Endothelial cell of umbilical vein (primary cell): ENCODE results near the gene PDE3A. TPM values are rescaled to one million over a fixed set of nuclear protein-coding genes. Genes with fewer than 3 reads are reported as not detected.

Experiments
- BruUV-seq: library from RNA; stranded (reverse); fragments of 400-500 nt; replicated peaks from 2 replicates; lab custom pipeline; 2021; lab: Mats Ljungman, UMichigan
- CTCF ChIA-PET: fragments of 300-600, 350-600 bp; sonication (Branson Sonifier 250); formaldehyde crosslinking; loops from one replicate; lab custom pipeline; 2021; ENCODE audit warnings: antibody characterized with exemption, inconsistent platforms; lab: Charles Lee
- POLR2A ChIA-PET: fragments of 300-600, 350-600 bp; sonication (Branson Sonifier 250); formaldehyde crosslinking; loops from one replicate; lab custom pipeline; 2021; ENCODE audit warnings: antibody characterized with exemption, inconsistent platforms; lab: Charles Lee
- DNase-seq: peaks from one replicate; pipeline ENCODE4 v3.0.0-alpha.2; 2011; ENCODE audit warnings: low read depth, low spot score
- FAIRE-seq: peaks from 2 replicates; lab custom pipeline; 2011; peaks lifted over from hg19 to GRCh38; lab: Jason Lieb, UNC
- H2AFZ ChIP-seq: 2 replicates; pipeline ENCODE4 v1.6.0; 2012; ENCODE audit warnings: low read depth, low read length, control low read depth, inconsistent platforms
- H3K27ac ChIP-seq: 2 replicates; pipeline ENCODE4 v1.5.1; 2011; ENCODE audit warnings: low read depth, mild to moderate bottlenecking, control low read depth, low read length, moderate library complexity; ENCODE audit not compliant: insufficient read depth
- H3K27me3 ChIP-seq, 2 experiments: 2 replicates each; pipeline versions ENCODE4 v1.6.0 to v1.6.1; 2011; ENCODE audit warnings: low read length in 2 of 2, mixed read lengths in 1 of 2; ENCODE audit not compliant: control insufficient read depth in 2 of 2, insufficient read depth in 2 of 2
- H3K36me3 ChIP-seq, 2 experiments: 2 replicates in 1 of 2; 3 replicates in 1 of 2; pipeline ENCODE4 v1.5.1; 2011; ENCODE audit warnings: low read length in 2 of 2, mild to moderate bottlenecking in 1 of 2, moderate library complexity in 1 of 2; ENCODE audit not compliant: control insufficient read depth in 2 of 2, insufficient read depth in 2 of 2; ENCODE audit errors: extremely low read depth in 1 of 2
- H3K4me1 ChIP-seq: 3 replicates; pipeline ENCODE4 v1.5.1; 2011; ENCODE audit warnings: mild to moderate bottlenecking, low read length; ENCODE audit not compliant: control insufficient read depth, insufficient read depth; ENCODE audit errors: extremely low read depth
- H3K4me2 ChIP-seq: 2 replicates; pipeline ENCODE4 v1.6.1; 2011; ENCODE audit warnings: low read length, control low read depth, mixed read lengths; ENCODE audit not compliant: insufficient read depth
- H3K4me3 ChIP-seq, 3 experiments: fragments of 200-600 bp in 1 of 3; sonication (generic), shearing (Covaris generic) in 1 of 3; replicated peaks in 1 of 3; 2 replicates each; pipeline ENCODE4 v1.5.1; 2011 to 2016; ENCODE audit warnings: control low read depth in 3 of 3, low read length in 3 of 3, mild to moderate bottlenecking in 2 of 3, inconsistent platforms in 1 of 3, low read depth in 1 of 3, moderate library complexity in 1 of 3; ENCODE audit not compliant: insufficient read depth in 1 of 3
- H3K79me2 ChIP-seq: 2 replicates; pipeline ENCODE4 v1.6.0; 2012; ENCODE audit warnings: low read length, inconsistent platforms; ENCODE audit not compliant: control insufficient read depth, insufficient read depth
- H3K9ac ChIP-seq: replicated peaks from 2 replicates; pipeline ENCODE3; 2011; ENCODE audit warnings: low read length, control low read depth; ENCODE audit not compliant: insufficient read depth; ENCODE audit errors: extremely low read depth
- H3K9me1 ChIP-seq: replicated peaks from 3 replicates; pipeline ENCODE4 v1.6.0; 2011; ENCODE audit warnings: mild to moderate bottlenecking, low read length; ENCODE audit not compliant: control insufficient read depth, insufficient read depth; ENCODE audit errors: extremely low read depth
- H3K9me3 ChIP-seq: replicated peaks from 2 replicates; pipeline ENCODE4 v1.5.1; 2012; ENCODE audit warnings: low read length, inconsistent platforms; ENCODE audit not compliant: control insufficient read depth, insufficient read depth
- H4K20me1 ChIP-seq: replicated peaks from 2 replicates; pipeline ENCODE3; 2011; ENCODE audit warnings: mild to moderate bottlenecking, low read length; ENCODE audit not compliant: control insufficient read depth, insufficient read depth; ENCODE audit errors: extremely low read depth
- CTCF ChIP-seq, 2 donors: IDR thresholded peaks; 1 replicate in 1 of 2; 2 replicates in 1 of 2; pipeline ENCODE4 v1.5.1; 2011; ENCODE audit warnings: low read length in 2 of 2, mild to moderate bottlenecking in 2 of 2, moderate library complexity in 2 of 2, control low read depth in 1 of 2, inconsistent platforms in 1 of 2, low read depth in 1 of 2; ENCODE audit not compliant: insufficient read depth in 1 of 2; ENCODE audit errors: extremely low read depth in 1 of 2
- EZH2 ChIP-seq: IDR thresholded peaks from 2 replicates; pipeline ENCODE4 v1.6.1; 2012; ENCODE audit warnings: borderline replicate concordance, low read depth, mild to moderate bottlenecking, moderate library complexity, low read length, inconsistent platforms; ENCODE audit not compliant: severe bottlenecking
- FOS ChIP-seq: IDR thresholded peaks from 2 replicates; pipeline ENCODE4 v1.6.1; 2011; ENCODE audit warnings: mild to moderate bottlenecking, low read length, moderate library complexity, borderline replicate concordance; ENCODE audit not compliant: insufficient read depth
- JUN ChIP-seq: IDR thresholded peaks from 2 replicates; pipeline ENCODE4 v1.6.1; 2011; ENCODE audit warnings: borderline replicate concordance, low read depth; ENCODE audit not compliant: insufficient read length, insufficient read depth
- POLR2AphosphoS5 ChIP-seq: IDR thresholded peaks from 2 replicates; pipeline ENCODE4 v1.6.1; 2012; ENCODE audit warnings: low read depth, mild to moderate bottlenecking, control low read depth, low read length, moderate library complexity; ENCODE audit not compliant: insufficient read depth
- dilution Hi-C: fragments of 300-500 bp; cut with MboI; formaldehyde crosslinking; loops from one replicate; pipeline ENCODE4 v1.15.0; 2019; ENCODE audit warnings: low sequenced_read_pairs; ENCODE audit not compliant: extremely low pct_ligation_motif_present
- intact Hi-C: fragments of 100-400 bp; cut with micrococcal nuclease; formaldehyde crosslinking; loops from one replicate; pipeline ENCODE4 v1.10.0; 2022
- polyA plus RNA-seq, 4 experiments: library from polyadenylated mRNA; depleted of rRNA in 3 of 4; stranded (reverse) in 3 of 4; unstranded in 1 of 4; fragments of >200 nt; gene quantifications; 2 replicates each; pipeline versions ENCODE4 v1.2.1 to v1.2.3, GENCODE V29; 2011 to 2012; ENCODE audit warnings: missing spikeins in 1 of 4
- total RNA-seq: library from RNA; stranded (reverse); gene quantifications from 2 replicates; pipeline ENCODE4 v1.2.3, GENCODE V29; 2021

The PDE3A gene
- total and polyA plus RNA-seq, 2 donors (not counting 3 experiments of a cell fraction or from before 2014, with no cell fraction given), result 14.0 to 27.4 TPM

GRCh38 chr12:20525064-20525610, 156.8 kb downstream of the PDE3A start:
- dilution Hi-C loops (no loop called here), intact Hi-C loops (no loop called here)
- H3K79me2 ChIP-seq, result no peaks in the 10 kb centered on the region
- no TSS peak for BruUV-seq
- H3K4me1 ChIP-seq, result no peaks in the 10 kb centered on the region
- H3K4me2 ChIP-seq, result no peak overlapping the region
- H2AFZ ChIP-seq, result no peak overlapping the region
- CTCF ChIA-PET, result interaction anchor here (1.2 kb wide), 1 partner anchor 24 kb away, joined by 6 read pairs; no protein-coding TSS in a partner anchor
- no peaks in the 10 kb centered on the region for H3K27me3 ChIP-seq
- POLR2A ChIA-PET, result no interaction called here
- no peaks in the 10 kb centered on the region for H3K36me3 ChIP-seq
- no peak for FAIRE-seq
- H3K9me3 ChIP-seq, result no peaks in the 10 kb centered on the region
- H3K27ac ChIP-seq, result no peak overlapping the region
- peak; percentile 7 for TF ChIP-seq JUN
- no peak for TF ChIP-seq CTCF (IDR thresholded peaks at IDR 0.05; ENCODE audit: extremely low read depth in 1 of 2, insufficient read depth in 1 of 2, low read depth in 1 of 2, low read length in 2 of 2)
- no peak for TF ChIP-seq FOS
- no peak for TF ChIP-seq EZH2
- TF ChIP-seq POLR2AphosphoS5, result no peak
- H3K9ac ChIP-seq, result no peak overlapping the region
- DNase-seq, result no peak
- H3K4me3 ChIP-seq, result no peak overlapping the region
- H4K20me1 ChIP-seq, result no peaks in the 10 kb centered on the region
- no peaks in the 10 kb centered on the region for H3K9me1 ChIP-seq
